ENCODE measurements around the gene EPB41L3.

GRCh38 chr18:5518899-5519371, 24.9 kb downstream of the EPB41L3 start:
- TF ChIP-seq EZH2phosphoT487 (IDR thresholded peaks at IDR 0.05; ENCODE audit: unreplicated experiment) (no peak), CTCF (conservative IDR thresholded peaks at IDR 0.05; ENCODE audit: low read depth in 2 of 2) (no peak), CREB1 (CRISPR knock-in tag; IDR thresholded peaks at IDR 0.05; ENCODE audit: low read depth) (no peak), REST (IDR thresholded peaks at IDR 0.05; ENCODE audit: unreplicated experiment) (no peak), POLR2AphosphoS5 (IDR thresholded peaks at IDR 0.05; ENCODE audit: low read depth) (no peak), EZH2 (IDR thresholded peaks at IDR 0.05; ENCODE audit: low read depth, unreplicated experiment) (no peak), ZNF331 (CRISPR knock-in tag; IDR thresholded peaks at IDR 0.05; ENCODE audit: low read depth) (no peak), ETS1 (IDR thresholded peaks at IDR 0.05) (no peak), NANOG (IDR thresholded peaks at IDR 0.05; ENCODE audit: borderline replicate concordance) (no peak), ZNF114 (CRISPR knock-in tag; IDR thresholded peaks at IDR 0.05) (no peak), STAT1 (IDR thresholded peaks at IDR 0.05; ENCODE audit: unreplicated experiment) (no peak), JUNB (IDR thresholded peaks at IDR 0.05; ENCODE audit: unreplicated experiment) (no peak)
